GM18867 (cell line): ENCODE measurements around the gene FAM180A.

ENCODE experiments used
- ATAC-seq: cut with Tn5 transposase; IDR thresholded peaks from one replicate; pipeline ENCODE4 v1.9.1; 2021; ENCODE audit warnings: mild to moderate bottlenecking, moderate library complexity; ENCODE audit not compliant: unreplicated experiment

Gene FAM180A

GRCh38 chr7:135771961-135772638 is 23.5 kb upstream of the FAM180A start:
- no peak for ATAC-seq

DNA sequence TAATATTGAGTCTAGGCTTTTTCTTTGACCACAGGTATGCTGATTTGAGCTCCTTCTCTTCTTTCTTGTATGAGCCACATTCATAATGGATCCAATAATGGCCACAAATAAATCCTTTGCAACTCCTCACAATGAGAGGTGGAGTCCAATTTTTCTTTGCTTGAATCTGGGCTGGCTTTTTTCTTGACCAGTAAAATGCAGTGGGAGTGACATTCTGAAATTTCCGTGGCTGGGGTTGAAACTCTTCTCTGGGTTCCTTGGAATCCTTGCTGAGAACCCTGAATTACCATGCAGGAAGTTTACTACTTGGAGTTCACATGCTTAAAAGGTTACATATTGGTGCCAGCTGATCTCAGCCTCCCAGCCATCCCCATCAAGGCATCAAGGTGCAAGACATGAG is 22.4 kb upstream of the FAM180A start:
- no peak for ATAC-seq

DNA sequence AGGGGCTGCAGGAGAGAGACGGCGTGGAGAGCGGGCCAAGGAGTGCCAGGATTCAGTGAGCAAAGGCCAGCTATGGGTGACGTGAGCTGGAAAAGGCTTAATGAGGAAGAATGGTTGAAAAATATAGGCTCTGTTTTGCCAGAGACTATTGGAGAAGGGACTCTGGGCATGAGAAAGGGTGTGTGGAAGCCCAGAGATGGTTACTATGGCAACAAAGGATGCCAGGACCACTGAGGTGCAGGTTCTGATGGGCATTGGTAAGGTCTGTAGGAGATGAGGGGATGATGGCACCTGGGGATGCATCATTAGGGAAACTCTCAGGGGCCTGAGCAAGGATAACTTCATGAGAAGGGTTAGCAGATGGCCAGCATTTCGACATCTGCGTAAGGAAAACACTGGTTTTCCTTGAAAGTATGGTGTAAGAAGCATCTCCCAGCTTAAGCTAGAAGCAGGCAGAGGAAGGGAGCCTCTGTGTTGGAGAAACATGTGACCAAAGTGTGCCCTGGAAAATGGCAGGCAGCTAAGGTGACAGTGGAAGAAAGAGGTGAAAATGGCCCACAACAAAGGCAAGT is 21.6 kb upstream of the FAM180A start:
- no peak for ATAC-seq

- no peak for ATAC-seq
Measured at GRCh38 chr7:135769005-135769802, 20.6 kb upstream of the FAM180A start.

GRCh38 chr7:135768467-135768866 is 19.9 kb upstream of the FAM180A start:
- no peak for ATAC-seq

DNA sequence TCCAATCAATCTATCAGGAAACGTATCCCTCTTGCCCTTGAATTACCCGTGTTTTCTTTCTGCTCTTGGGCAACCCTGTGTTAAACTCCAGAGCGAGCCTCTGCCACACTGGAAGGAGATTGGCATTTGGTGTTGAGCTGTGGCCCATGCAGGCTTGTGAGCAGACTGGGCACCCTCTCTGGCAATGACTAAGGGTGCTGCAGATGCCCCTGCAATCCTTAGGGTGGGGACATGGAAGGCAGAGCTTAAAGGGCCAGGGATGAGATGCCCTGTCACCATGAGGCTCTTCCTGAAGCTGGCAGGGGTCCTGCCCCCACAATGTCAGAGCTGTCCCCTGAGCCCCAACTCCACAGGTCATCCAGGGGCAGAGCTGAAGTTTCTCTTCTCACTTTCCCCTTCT is 19.5 kb upstream of the FAM180A start:
- ATAC-seq, result no peak

GRCh38 chr7:135763261-135763660 is 14.6 kb upstream of the FAM180A start:
- ATAC-seq, result no peak

DNA sequence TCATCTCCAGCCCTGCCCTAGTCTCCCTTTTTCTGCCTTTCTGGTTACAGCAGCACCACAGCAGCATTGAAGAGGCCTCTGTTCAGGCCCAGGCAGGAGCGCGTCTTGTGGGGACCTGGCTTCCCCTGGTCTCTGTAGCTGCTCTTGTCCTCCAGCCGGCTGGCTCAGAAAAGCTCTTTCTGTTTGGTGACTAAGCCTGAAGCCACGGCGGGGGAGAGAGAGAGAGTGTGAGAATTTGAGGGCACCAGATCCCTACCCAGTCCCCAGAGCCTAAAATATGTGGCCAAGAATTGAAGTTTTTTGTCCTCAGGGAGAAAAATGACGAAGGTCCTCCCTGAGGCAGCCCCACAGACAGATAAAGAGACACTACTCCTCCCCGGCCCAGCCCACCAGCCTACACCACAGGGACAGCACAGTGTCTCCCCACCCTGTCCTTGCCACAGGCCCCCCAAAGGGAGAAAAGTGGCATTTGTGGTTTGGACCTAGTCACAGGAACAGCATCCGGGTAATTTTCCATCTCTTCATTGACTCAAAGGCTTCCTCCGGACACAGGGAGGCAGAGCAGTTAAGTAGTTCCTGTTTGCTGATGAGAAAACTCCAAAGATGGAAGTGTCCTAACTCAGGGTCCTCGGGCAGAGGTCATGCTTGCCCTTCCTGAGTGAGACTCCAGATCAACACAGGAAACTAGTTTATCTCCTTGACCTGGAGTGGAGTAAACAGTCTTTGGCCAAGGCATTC is 13.3 kb upstream of the FAM180A start:
- no peak for ATAC-seq

DNA sequence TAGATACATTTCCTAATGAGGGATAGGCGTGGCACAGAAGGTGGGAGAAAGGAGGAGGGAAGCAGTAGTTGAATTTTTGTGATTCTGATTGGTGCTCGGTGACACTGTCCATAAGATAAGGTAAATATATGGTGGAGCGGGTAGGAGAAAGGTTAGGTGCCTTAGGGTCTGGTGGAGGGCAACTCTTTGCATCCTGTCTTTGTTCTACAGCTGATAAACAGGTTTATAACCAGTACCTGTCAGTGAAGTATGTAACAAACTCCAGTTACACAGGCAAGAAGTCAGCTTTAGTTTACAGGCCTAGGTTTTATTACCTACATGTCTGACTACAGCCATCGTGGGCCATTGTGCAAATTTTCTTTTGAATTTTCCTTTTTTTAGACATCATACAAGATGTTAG is 10.9 kb upstream of the FAM180A start:
- no peak for ATAC-seq

GRCh38 chr7:135758531-135758932 is 9.9 kb upstream of the FAM180A start:
- no peak for ATAC-seq

DNA sequence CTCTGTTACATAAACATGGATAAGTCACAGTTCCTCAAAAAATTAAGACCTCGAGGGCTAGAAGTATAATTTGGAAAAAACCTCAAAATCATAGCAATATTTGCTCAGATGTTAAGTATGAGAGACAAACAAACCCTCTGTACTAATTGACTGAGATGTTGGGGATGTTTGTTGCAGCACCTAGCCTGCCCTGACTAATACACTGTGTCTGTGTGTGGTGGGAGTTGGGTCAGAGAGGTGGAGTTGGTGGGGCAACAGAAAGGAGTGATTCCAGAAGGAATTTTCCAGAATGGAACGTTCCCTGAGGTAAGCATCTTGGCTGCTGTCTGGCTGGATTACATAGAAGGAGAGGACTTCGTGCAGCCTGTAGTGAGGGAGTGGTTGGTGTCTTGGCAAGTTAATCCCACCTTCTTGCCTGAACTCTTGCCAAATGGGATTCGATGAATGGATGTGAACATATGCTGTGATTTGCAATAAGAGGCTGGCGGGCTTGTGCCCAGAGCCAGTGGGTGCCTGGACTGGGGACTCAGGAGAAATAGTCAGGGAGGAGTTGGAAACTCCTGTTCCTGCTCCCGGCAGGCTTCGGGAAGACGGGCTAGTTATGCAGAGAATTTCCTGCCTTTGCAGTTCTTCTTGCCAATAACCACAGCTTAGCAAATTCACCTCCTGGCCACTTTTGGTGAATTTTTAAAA is 9.3 kb upstream of the FAM180A start:
- ATAC-seq, result no peak

GRCh38 chr7:135756191-135756590 is 7.6 kb upstream of the FAM180A start:
- no peak for ATAC-seq

DNA sequence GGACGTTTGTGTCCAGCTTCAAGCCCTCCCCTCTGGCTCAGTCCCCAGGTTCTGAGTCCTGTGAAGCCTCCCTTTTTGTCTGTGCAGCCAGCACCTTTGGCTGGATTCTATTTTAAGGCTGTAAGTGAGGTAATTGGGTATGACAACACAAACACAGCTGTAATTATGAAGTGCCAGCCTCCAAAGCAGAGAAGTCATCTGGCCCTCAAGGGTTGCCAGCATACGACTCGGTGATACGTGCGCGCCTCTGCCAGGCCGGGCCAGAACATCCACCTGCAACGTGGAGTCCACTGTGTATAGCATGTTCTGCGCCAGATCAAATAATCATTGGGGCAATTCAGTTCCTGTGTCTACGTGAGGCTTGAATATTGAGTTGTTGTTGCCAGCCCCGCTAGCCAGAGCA is 6.7 kb upstream of the FAM180A start:
- ATAC-seq, result no peak

DNA sequence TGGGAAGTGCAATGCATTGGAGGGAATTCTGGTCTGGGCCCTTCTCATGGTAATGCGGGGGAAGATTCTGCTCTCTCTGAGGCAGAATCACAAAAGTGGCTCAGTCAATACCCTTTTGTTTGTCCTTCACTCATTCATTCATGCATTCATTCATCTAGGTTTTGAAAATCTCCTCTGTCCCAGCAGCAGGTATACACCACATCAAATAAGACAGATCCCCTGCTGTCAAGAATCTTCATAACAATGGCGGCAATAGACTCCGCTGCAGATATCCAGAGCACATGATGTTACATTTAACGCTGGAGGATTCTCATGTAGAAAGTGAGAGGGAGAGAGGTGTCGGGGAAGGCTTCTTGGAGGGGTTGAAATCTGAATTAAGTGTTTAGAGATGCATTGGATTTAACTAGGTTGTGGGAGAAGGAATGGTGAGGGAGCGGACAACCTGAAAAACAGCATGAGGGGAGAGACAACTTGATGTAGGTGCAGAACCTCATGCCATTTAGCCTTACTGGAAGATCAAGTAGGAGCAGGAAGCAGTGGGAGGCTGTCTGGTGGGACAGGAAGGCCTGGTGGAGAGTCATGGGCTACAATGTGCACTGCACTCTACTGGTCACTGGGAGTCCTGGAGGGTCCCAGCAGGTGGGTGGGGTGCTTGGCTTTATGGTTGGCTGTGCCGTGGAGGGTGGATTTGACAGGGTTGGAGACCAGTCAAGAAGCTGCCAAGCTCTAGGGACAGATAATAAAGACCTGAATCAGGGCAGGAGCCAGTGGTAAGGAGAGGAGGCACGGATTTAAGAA is 5.2 kb upstream of the FAM180A start:
- no peak for ATAC-seq

DNA sequence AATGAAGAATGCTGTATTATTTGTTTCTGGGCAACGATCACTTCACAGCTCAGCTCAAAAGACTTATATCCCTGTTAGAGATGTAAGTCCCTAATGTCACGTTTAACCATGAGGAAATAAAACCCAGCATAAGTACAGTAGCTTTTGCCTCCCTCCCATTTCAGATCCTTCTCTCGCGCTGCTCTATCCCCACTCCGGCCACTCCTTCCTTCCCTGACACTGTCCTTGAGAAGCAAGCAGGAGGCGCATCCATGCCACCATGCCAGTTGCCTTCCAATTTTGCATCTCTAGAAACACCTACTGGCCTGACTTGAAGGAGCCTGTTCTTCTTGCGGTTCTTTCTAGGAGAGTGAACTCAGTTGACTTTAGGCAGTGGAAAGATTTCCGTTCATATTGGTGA is 1.2 kb downstream of the FAM180A start:
- no peak for ATAC-seq

DNA sequence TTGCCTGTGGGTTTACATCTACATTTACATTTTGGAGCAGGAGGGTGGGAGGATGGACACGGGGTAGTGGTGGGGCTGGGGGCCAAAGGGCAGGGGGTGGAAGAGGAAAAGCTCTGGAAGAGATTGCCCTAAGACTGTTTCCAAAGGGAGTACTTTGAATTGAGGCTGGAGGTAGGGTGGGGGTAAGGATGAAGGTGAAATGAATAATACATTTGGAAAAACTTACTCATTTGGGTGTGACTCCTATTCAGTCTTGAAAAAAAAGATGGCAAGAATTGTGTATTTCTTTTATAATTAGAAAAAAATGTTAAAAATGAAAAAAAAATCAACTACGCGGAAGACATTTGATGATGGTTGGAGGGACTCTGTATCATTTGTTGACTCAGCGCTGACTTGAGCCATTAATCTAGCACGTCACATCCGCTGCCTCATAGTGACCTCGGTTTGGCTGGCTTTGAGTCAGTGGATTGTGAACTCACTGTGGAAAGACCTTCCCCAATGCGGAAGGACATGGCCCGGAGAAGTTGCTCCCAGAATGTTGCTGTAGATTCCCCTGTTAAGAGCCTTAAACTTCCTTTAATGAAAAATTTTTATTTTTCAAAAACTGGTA is 2.8 kb downstream of the FAM180A start:
- ATAC-seq, result no peak

DNA sequence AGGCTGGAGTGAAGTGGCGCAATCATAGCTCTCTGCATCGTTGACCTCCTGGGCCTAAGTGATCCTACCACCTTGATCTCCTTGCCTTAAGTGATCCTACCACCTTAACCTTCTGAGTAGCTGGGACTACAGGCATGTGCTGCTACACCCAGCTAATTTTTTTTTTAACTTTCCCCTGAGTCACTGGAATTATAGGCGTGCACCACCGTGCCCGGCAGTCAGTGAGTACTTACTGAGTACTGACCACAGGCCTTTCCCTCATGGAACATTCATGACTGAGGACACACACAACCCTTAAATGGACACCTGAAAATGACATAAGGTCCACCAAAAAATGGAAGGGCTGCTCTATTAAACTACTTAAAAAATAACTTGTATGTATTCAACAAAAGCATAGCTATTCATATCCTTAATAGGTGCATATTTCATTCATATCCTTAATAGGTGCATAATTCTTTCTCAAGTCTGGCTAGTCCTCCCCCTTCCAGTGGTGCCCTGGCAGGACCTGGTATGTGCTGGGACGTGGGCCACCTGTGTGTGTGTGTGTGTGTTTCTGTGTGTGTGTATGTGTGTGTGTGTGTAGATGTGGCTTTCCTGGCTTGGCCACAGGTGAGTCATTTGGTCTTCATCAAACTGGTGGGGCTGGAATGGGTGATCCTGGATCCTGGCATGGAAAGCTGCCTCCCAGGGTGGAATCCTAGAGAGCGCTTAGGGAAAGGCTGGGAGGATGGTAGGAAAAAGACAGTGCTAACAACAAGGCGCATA is 3.5 kb downstream of the FAM180A start:
- no peak for ATAC-seq

DNA sequence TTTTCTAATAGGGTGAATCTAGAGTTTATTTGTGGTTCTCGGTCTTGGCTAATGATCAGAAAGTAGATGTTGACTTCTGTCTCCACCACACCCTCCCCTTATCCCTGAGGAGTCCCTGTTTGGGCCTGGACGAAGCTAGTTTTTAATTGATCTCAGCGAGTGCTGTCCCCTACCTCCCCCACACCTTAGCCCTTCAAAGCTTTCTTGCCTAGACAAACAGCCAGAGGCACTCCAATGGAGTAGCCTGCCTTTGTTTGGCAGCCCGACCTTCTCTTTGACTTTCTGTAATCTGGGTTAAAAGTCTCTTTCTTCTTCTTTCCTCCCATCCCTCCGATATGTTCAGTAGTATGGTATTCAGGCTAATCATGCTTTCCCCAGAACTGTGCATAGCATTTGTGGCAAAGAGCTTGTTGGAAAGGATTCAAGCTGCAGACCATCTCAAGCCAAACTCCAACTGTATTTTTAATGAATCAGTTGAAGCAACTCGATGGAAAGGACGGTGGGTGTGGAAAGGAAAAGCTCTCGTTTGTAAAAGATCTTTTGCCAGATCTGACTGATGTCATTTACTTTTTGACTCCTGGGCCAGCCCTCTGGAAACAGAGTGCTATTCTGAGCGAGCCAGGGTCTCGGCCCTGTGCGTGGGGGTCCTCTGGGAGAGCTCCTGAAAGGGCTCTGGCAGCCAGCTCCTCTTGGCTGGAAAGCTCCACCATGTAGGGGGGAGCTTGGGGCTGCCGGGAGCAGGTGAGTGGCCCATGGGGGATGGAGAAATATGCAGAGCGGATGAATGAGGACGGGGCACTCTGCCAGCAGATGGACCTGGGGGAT is 4.5 kb downstream of the FAM180A start:
- ATAC-seq, result no peak
